PC-9 (cell line): ENCODE results near the gene HBEGF.

Experiments
- CTCF ChIP-seq: fragments of 200-600 bp; sonication (generic); conservative IDR thresholded peaks from 2 replicates; pipeline ENCODE4 v1.6.1; 2017; ENCODE audit warnings: mixed run types, antibody characterized with exemption, mild to moderate bottlenecking, moderate library complexity
- EZH2 ChIP-seq: fragments of 200-600 bp; sonication (generic); IDR thresholded peaks from 2 replicates; pipeline ENCODE4 v1.8.0; 2017; ENCODE audit warnings: antibody characterized with exemption, low read depth

DNA sequence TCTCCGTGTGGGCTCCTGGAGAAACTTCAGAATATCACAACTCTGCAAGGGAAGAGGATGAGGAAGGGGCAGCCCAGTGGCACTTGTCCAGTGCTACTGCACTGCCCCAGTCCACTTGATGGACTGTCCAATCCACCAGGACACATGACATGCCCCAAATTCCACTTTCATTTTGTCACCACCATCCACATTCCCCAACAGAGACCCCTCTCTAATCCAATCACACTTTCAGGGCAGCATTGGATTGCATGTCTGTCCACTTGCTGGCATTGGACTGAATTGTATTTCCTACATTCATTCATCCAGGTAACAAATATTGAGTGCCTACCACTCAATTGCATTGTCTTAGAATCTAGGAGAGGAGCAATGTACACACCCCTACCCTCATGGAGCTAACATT is 14.8 kb downstream of the HBEGF start:
- TF ChIP-seq CTCF (no peak), EZH2 (no peak)
